NCI-H345 (cell line): ENCODE data around the gene DNAAF3.

Experiments used
- DNase-seq: peaks from one replicate; lab custom pipeline; 2025; lab: John Stamatoyannopoulos, UW

Gene DNAAF3

GRCh38 chr19:55116232-55116858 lies 50.1 kb downstream of the DNAAF3 start:
- DNase-seq = peak; percentile 6

- DNase-seq = no peak
Measured at GRCh38 chr19:55115446-55116065, 50.9 kb downstream of the DNAAF3 start.

- no peak for DNase-seq
Measured at GRCh38 chr19:55114566-55115145, 51.8 kb downstream of the DNAAF3 start.

- no peak for DNase-seq
Measured at GRCh38 chr19:55113570-55114039, 52.8 kb downstream of the DNAAF3 start.

- no peak for DNase-seq
Measured at GRCh38 chr19:55112777-55113569, 53.4 kb downstream of the DNAAF3 start.

GRCh38 chr19:55112246-55112776 lies 54.1 kb downstream of the DNAAF3 start:
- no peak for DNase-seq

- no peak for DNase-seq
Measured at GRCh38 chr19:55111238-55111831, 55.1 kb downstream of the DNAAF3 start.

- DNase-seq = no peak
Measured at GRCh38 chr19:55109527-55110291, 56.7 kb downstream of the DNAAF3 start.
